T-helper 1 cell treated with Interleukin-12 subunit alpha and Interleukin-12 subunit beta and Interleukin-4 antibody, amounts not matched to agents 30 μg/mL and 1 μg/mL, for 36 hours (primary cell): ENCODE measurements around the gene IQCK.
A peak's percentile ranks its signal among the peaks of the same experiment; 100 is the strongest.
"Not testable (repeated sequence)": the region's sequence is repeated elsewhere in the genome, so short reads cannot be mapped to it uniquely, and the experiment has no call there.

Experiments used
- H3K27ac Mint-ChIP-seq: one replicate; pipeline ENCODE4 v1.8.0; 2021; ENCODE audit warnings: mild to moderate bottlenecking, mixed read lengths
- H3K27me3 Mint-ChIP-seq: one replicate; pipeline ENCODE4 v1.8.0; 2021; ENCODE audit warnings: low read depth, mixed read lengths
- H3K36me3 Mint-ChIP-seq: one replicate; pipeline ENCODE4 v1.8.0; 2021; ENCODE audit warnings: low read depth, mixed read lengths
- H3K4me1 Mint-ChIP-seq: one replicate; pipeline ENCODE4 v1.8.0; 2021; ENCODE audit warnings: low read depth, mixed read lengths
- H3K4me3 Mint-ChIP-seq: one replicate; pipeline ENCODE4 v1.8.0; 2021; ENCODE audit warnings: mild to moderate bottlenecking, moderate library complexity, mixed read lengths
- H3K9me3 Mint-ChIP-seq: one replicate; pipeline ENCODE4 v1.8.0; 2021; ENCODE audit warnings: mixed read lengths

Gene IQCK

GRCh38 chr16:19717741-19718623 is at the start of gene IQCK, which contains the start of gene KNOP1:
TSS of gene IQCK (plus strand) at chr16:19718271. CDS start at chr16:19718307, 36 bp downstream.
TSS of gene KNOP1 (minus strand) at chr16:19718227. CDS start at chr16:19715035, 3,192 bp downstream.
- no peaks in the 10 kb centered on the region for H3K9me3 Mint-ChIP-seq
- H3K4me1 Mint-ChIP-seq, result peaks cover 13% of the 10 kb centered on the region
- H3K27me3 Mint-ChIP-seq, result no peaks in the 10 kb centered on the region
- peak within 1 kb of the TSS; percentile 89 for H3K4me3 Mint-ChIP-seq
- H3K36me3 Mint-ChIP-seq, result peaks cover 10% of the 10 kb centered on the region
- peak within 1 kb of the TSS; percentile 76 for H3K27ac Mint-ChIP-seq

- H3K27ac Mint-ChIP-seq, result no peak overlapping the region
- peaks cover 10% of the 10 kb centered on the region for H3K36me3 Mint-ChIP-seq
- H3K9me3 Mint-ChIP-seq, result no peaks in the 10 kb centered on the region
- H3K4me3 Mint-ChIP-seq, result no peak overlapping the region
- H3K27me3 Mint-ChIP-seq, result no peaks in the 10 kb centered on the region
- no peaks in the 10 kb centered on the region for H3K4me1 Mint-ChIP-seq
Measured at GRCh38 chr16:19672378-19672777, 45.7 kb upstream of the IQCK start.

GRCh38 chr16:19674485-19674884 is 43.6 kb upstream of the IQCK start:
- no peak overlapping the region for H3K27ac Mint-ChIP-seq
- H3K9me3 Mint-ChIP-seq, result no peaks in the 10 kb centered on the region
- peaks cover 4% of the 10 kb centered on the region for H3K36me3 Mint-ChIP-seq
- H3K27me3 Mint-ChIP-seq, result no peaks in the 10 kb centered on the region
- no peak overlapping the region for H3K4me3 Mint-ChIP-seq
- no peaks in the 10 kb centered on the region for H3K4me1 Mint-ChIP-seq

- Mint-ChIP-seq H3K27ac (no peak overlapping the region), H3K27me3 (no peaks in the 10 kb centered on the region), H3K4me1 (no peaks in the 10 kb centered on the region), H3K9me3 (no peaks in the 10 kb centered on the region), H3K4me3 (no peak overlapping the region), H3K36me3 (peaks cover 4% of the 10 kb centered on the region)
Measured at GRCh38 chr16:19677402-19677801, 40.7 kb upstream of the IQCK start.

- peaks cover 13% of the 10 kb centered on the region for H3K36me3 Mint-ChIP-seq
- H3K27ac Mint-ChIP-seq, result no peak overlapping the region
- no peaks in the 10 kb centered on the region for H3K27me3 Mint-ChIP-seq
- H3K9me3 Mint-ChIP-seq, result peaks cover 4% of the 10 kb centered on the region
- no peaks in the 10 kb centered on the region for H3K4me1 Mint-ChIP-seq
- no peak overlapping the region for H3K4me3 Mint-ChIP-seq
Measured at GRCh38 chr16:19678804-19679203, 39.3 kb upstream of the IQCK start.

- H3K36me3 Mint-ChIP-seq, result peaks cover 16% of the 10 kb centered on the region
- not testable (repeated sequence) for H3K4me3 Mint-ChIP-seq, H3K4me1 Mint-ChIP-seq, H3K9me3 Mint-ChIP-seq, H3K27ac Mint-ChIP-seq, H3K27me3 Mint-ChIP-seq
Measured at GRCh38 chr16:19679281-19679680, 38.8 kb upstream of the IQCK start.

GRCh38 chr16:19680881-19681340 is 37.2 kb upstream of the IQCK start:
- Mint-ChIP-seq H3K36me3 (peaks cover 27% of the 10 kb centered on the region), H3K9me3 (peaks cover 9% of the 10 kb centered on the region), H3K4me3 (no peak overlapping the region), H3K27ac (no peak overlapping the region), H3K4me1 (no peaks in the 10 kb centered on the region), H3K27me3 (no peaks in the 10 kb centered on the region)

- H3K27me3 Mint-ChIP-seq, result no peaks in the 10 kb centered on the region
- no peak overlapping the region for H3K27ac Mint-ChIP-seq
- H3K36me3 Mint-ChIP-seq, result peaks cover 29% of the 10 kb centered on the region
- peaks cover 9% of the 10 kb centered on the region for H3K9me3 Mint-ChIP-seq
- H3K4me3 Mint-ChIP-seq, result no peak overlapping the region
- no peaks in the 10 kb centered on the region for H3K4me1 Mint-ChIP-seq
Measured at GRCh38 chr16:19681637-19682036, 36.4 kb upstream of the IQCK start.

GRCh38 chr16:19683453-19684236 is 34.4 kb upstream of the IQCK start:
- peaks cover 5% of the 10 kb centered on the region for H3K4me1 Mint-ChIP-seq
- H3K36me3 Mint-ChIP-seq, result peaks cover 33% of the 10 kb centered on the region
- no peaks in the 10 kb centered on the region for H3K27me3 Mint-ChIP-seq
- H3K9me3 Mint-ChIP-seq, result peaks cover 9% of the 10 kb centered on the region
- H3K4me3 Mint-ChIP-seq, result no peak overlapping the region
- no peak overlapping the region for H3K27ac Mint-ChIP-seq

- Mint-ChIP-seq H3K4me1 (peaks cover 16% of the 10 kb centered on the region), H3K27me3 (no peaks in the 10 kb centered on the region), H3K36me3 (peaks cover 34% of the 10 kb centered on the region), H3K4me3 (no peak overlapping the region), H3K9me3 (peaks cover 9% of the 10 kb centered on the region), H3K27ac (no peak overlapping the region)
Measured at GRCh38 chr16:19685176-19685575, 32.9 kb upstream of the IQCK start.

- Mint-ChIP-seq H3K27ac (no peak overlapping the region), H3K27me3 (no peaks in the 10 kb centered on the region), H3K36me3 (peaks cover 34% of the 10 kb centered on the region), H3K9me3 (peaks cover 9% of the 10 kb centered on the region), H3K4me1 (peaks cover 16% of the 10 kb centered on the region), H3K4me3 (no peak overlapping the region)
Measured at GRCh38 chr16:19687279-19687678, 30.8 kb upstream of the IQCK start.

GRCh38 chr16:19688396-19689024 is 29.6 kb upstream of the IQCK start:
- H3K27ac Mint-ChIP-seq, result peak overlapping the region; percentile 3

GRCh38 chr16:19689342-19689741 is 28.7 kb upstream of the IQCK start:
- Mint-ChIP-seq H3K9me3 (peaks cover 5% of the 10 kb centered on the region), H3K27ac (peak overlapping the region; percentile 6), H3K36me3 (peaks cover 26% of the 10 kb centered on the region), H3K4me3 (no peak overlapping the region), H3K27me3 (no peaks in the 10 kb centered on the region), H3K4me1 (peaks cover 16% of the 10 kb centered on the region)

More at GRCh38 chr16:19688396-19689024, 29.6 kb upstream of the IQCK start:
- Mint-ChIP-seq H3K9me3 (peaks cover 7% of the 10 kb centered on the region), H3K27me3 (no peaks in the 10 kb centered on the region), H3K36me3 (peaks cover 33% of the 10 kb centered on the region), H3K4me3 (no peak overlapping the region), H3K4me1 (peaks cover 16% of the 10 kb centered on the region)

- Mint-ChIP-seq H3K4me3 (peak overlapping the region; percentile 23), H3K36me3 (peaks cover 20% of the 10 kb centered on the region), H3K27ac (no peak overlapping the region), H3K4me1 (peaks cover 16% of the 10 kb centered on the region), H3K9me3 (peaks cover 3% of the 10 kb centered on the region), H3K27me3 (no peaks in the 10 kb centered on the region)
Measured at GRCh38 chr16:19690196-19690595, 27.9 kb upstream of the IQCK start.
